ENCODE results near the gene KNG1. TPM values are rescaled to one million over a fixed set of nuclear protein-coding genes. Genes with fewer than 3 reads are reported as not detected.

Gene KNG1
- total RNA-seq, 2 donors from 2014 or later = not detected

DNA sequence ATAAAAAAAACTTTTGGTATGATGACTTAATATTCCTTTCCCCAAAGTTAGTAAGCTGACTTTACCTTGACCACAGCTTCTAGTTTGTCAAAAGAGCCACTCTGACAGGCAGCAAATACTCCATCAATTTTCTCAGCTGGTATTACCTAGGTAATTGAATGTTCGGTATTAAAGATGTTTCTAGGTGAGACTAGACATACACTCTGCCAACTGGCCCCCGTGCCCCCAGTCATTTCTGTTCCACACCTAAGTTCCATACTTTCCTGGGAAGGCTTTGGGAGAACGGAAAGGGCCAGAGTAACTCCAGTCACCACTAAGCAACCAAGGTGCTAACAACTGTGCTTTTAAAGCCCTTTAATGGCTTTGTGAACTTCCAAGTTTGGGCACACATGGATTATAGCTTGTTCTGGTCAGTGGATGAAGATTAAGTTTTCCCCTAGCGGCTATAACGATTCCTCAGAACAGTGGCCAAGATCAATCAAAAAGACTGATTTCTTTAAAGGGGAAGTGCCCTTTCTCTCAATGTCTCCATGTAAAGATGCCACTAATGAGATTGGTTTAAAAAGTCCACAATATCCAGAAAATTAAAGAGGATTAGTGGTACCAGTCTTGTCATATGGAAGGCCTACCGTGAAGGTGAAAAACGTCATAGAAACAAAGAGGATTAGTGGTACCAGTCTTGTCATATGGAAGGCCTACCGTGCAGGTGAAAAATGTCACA lies 73.3 kb downstream of the KNG1 start:
- no peaks in the 10 kb centered on the region for H3K9me3 Mint-ChIP-seq
- peaks cover 13% of the 10 kb centered on the region for H3K4me1 Mint-ChIP-seq
- H3K4me3 Mint-ChIP-seq = no peak overlapping the region
- DNase-seq = peak; percentile 71
- peaks cover 67% of the 10 kb centered on the region for H3K36me3 Mint-ChIP-seq (ENCODE audit: low read depth)
- no peaks in the 10 kb centered on the region for H3K27me3 Mint-ChIP-seq (ENCODE audit: insufficient read depth)
- Histone ChIP-seq H3K36me3 (ENCODE audit: control insufficient read depth, insufficient read depth, low read length) (peaks cover 88% of the 10 kb centered on the region), H3K4me1 (ENCODE audit: control insufficient read depth, insufficient read depth, low read length) (no peaks in the 10 kb centered on the region), H3K27ac (ENCODE audit: low read depth, low read length) (peak overlapping the region; percentile 51), H3K27me3 (ENCODE audit: control insufficient read depth, insufficient read depth, low read length, poor library complexity, severe bottlenecking) (no peaks in the 10 kb centered on the region), H3K9me3 (ENCODE audit: control insufficient read depth, low read length) (no peaks in the 10 kb centered on the region), H3K4me3 (ENCODE audit: low read length) (no peak overlapping the region), H3K9ac (ENCODE audit: extremely low read depth, low read length, poor library complexity, severe bottlenecking) (no peak overlapping the region)
- no peak for TF ChIP-seq CTCF (conservative IDR thresholded peaks at IDR 0.05)
- no peak overlapping the region for H3K27ac Mint-ChIP-seq
- WGBS, 2 experiments (ENCODE audit: insufficient coverage in 1 of 2, insufficient read length in 1 of 2) = 88 to 91% methylated on average over 7 to 8 of the region's 8 CpGs

Small RNAs within 50 kb of the gene (microRNA-seq; reads per million reads assigned to microRNA genes)
- 1.8 reads per million, percentile 7 among the genes with 10 or more reads in this experiment for gene MIR1248 (ENCODE audit: borderline microRNAs expressed)

Other genes starting within 250 kb of the KNG1 start
- gene CRYGS, start 173.0 kb upstream of the KNG1 start, total RNA-seq = 1 to 10 TPM; 2.0 to 2.4 TPM
- 10 to 100 TPM; 11.9 to 14.0 TPM for gene TBCCD1, start 150.0 kb upstream of the KNG1 start, total RNA-seq
- gene DNAJB11, start 146.6 kb upstream of the KNG1 start, total RNA-seq = 10 to 100 TPM; 59.8 to 81.5 TPM
- not detected for gene AHSG, start 104.3 kb upstream of the KNG1 start, total RNA-seq
- not detected for gene FETUB, start 77.0 kb upstream of the KNG1 start, total RNA-seq
- gene HRG, start 51.3 kb upstream of the KNG1 start, total RNA-seq = not detected
- gene EIF4A2, start 66.2 kb downstream of the KNG1 start, total RNA-seq = 100 to 1,000 TPM; 329 TPM
- 100 to 1,000 TPM in 1 of 2 donors, 10 to 100 TPM in 1; 57.6 to 111 TPM for gene RFC4, start 89.1 kb downstream of the KNG1 start, total RNA-seq
- not detected for gene ADIPOQ, start 125.4 kb downstream of the KNG1 start, total RNA-seq
- gene ST6GAL1, start 213.2 kb downstream of the KNG1 start, total RNA-seq = 10 to 100 TPM; 79.3 to 82.4 TPM